GM21367 (cell line): ENCODE results near the gene AMPD2.
"Not testable (repeated sequence)": the region's sequence is repeated elsewhere in the genome, so short reads cannot be mapped to it uniquely, and the experiment has no call there.

Experiments
- ATAC-seq: cut with Tn5 transposase; IDR thresholded peaks from one replicate; pipeline ENCODE4 v1.9.1; 2021; ENCODE audit not compliant: unreplicated experiment

The AMPD2 gene

GRCh38 chr1:109649491-109649914 lies 29.9 kb downstream of the AMPD2 start:
- ATAC-seq: no peak

- no peak for ATAC-seq
Observed at GRCh38 chr1:109650609-109651008, 31.0 kb downstream of the AMPD2 start.

- ATAC-seq: no peak
Observed at GRCh38 chr1:109652402-109652801, 32.8 kb downstream of the AMPD2 start.

- ATAC-seq: no peak
Observed at GRCh38 chr1:109653306-109653705, 33.7 kb downstream of the AMPD2 start.

- ATAC-seq: no peak
Observed at GRCh38 chr1:109654519-109654918, 34.9 kb downstream of the AMPD2 start.

- ATAC-seq: peak; percentile 76
Observed at GRCh38 chr1:109655615-109656519, 36.2 kb downstream of the AMPD2 start, which contains the start of gene GSTM4. Gene GSTM4, plus strand, starts transcription at chr1:109656099. Its CDS starts 291 bp downstream, at chr1:109656390.

GRCh38 chr1:109657395-109657794 lies 37.8 kb downstream of the AMPD2 start:
- ATAC-seq: no peak

GRCh38 chr1:109657970-109658369 lies 38.3 kb downstream of the AMPD2 start:
- no peak for ATAC-seq

GRCh38 chr1:109658533-109659042 lies 39.0 kb downstream of the AMPD2 start:
- no peak for ATAC-seq

- ATAC-seq: no peak
Observed at GRCh38 chr1:109659145-109659544, 39.5 kb downstream of the AMPD2 start.

- ATAC-seq: no peak
Observed at GRCh38 chr1:109659997-109660690, 40.5 kb downstream of the AMPD2 start.

- ATAC-seq: not testable (repeated sequence)
Observed at GRCh38 chr1:109660691-109661026, 41.0 kb downstream of the AMPD2 start.

GRCh38 chr1:109661391-109661790 lies 41.8 kb downstream of the AMPD2 start:
- no peak for ATAC-seq

GRCh38 chr1:109664671-109665070 lies 45.0 kb downstream of the AMPD2 start:
- no peak for ATAC-seq

GRCh38 chr1:109667452-109668122 lies 48.0 kb downstream of the AMPD2 start, which contains the start of gene GSTM2:
Gene GSTM2, plus strand, starts transcription at chr1:109668057. Its CDS starts 59 bp downstream, at chr1:109668116.
- peak; percentile 87 for ATAC-seq

GRCh38 chr1:109668123-109668775 lies 48.6 kb downstream of the AMPD2 start:
- no peak for ATAC-seq

- no peak for ATAC-seq
Observed at GRCh38 chr1:109669246-109669948, 49.8 kb downstream of the AMPD2 start.

GRCh38 chr1:109669949-109670302 lies 50.3 kb downstream of the AMPD2 start:
- not testable (repeated sequence) for ATAC-seq

GRCh38 chr1:109671067-109671466 lies 51.4 kb downstream of the AMPD2 start:
- ATAC-seq: no peak

- ATAC-seq: not testable (repeated sequence)
Observed at GRCh38 chr1:109673861-109674260, 54.2 kb downstream of the AMPD2 start.
